GM12875 (cell line): ENCODE results near the gene TBX5.

Source experiments
- H3K4me3 ChIP-seq: one replicate; pipeline ENCODE4 v1.5.1; 2011; ENCODE audit warnings: low read depth, low read length, control low read depth
- CTCF ChIP-seq: IDR thresholded peaks from 2 replicates; pipeline ENCODE4 v1.5.1; 2011; ENCODE audit warnings: low read depth, mild to moderate bottlenecking, control low read depth, inconsistent platforms, low read length, moderate library complexity, borderline replicate concordance; ENCODE audit not compliant: insufficient read depth

TBX5 gene

GRCh38 chr12:114414866-114415524 lies 9.1 kb upstream of the TBX5 start:
- TF ChIP-seq CTCF = no peak
- H3K4me3 ChIP-seq = no peak overlapping the region

GRCh38 chr12:114414031-114414865 lies 8.3 kb upstream of the TBX5 start:
- H3K4me3 ChIP-seq = no peak overlapping the region
- TF ChIP-seq CTCF = no peak

GRCh38 chr12:114412825-114413749 lies 7.1 kb upstream of the TBX5 start:
- H3K4me3 ChIP-seq = no peak overlapping the region
- no peak for TF ChIP-seq CTCF

- H3K4me3 ChIP-seq = no peak overlapping the region
- TF ChIP-seq CTCF = no peak
These were observed 6.4 kb upstream of the TBX5 start for GRCh38 chr12:114412307-114412706.

- H3K4me3 ChIP-seq = no peak overlapping the region
- no peak for TF ChIP-seq CTCF
These were observed 5.3 kb upstream of the TBX5 start for GRCh38 chr12:114411071-114411837.

- no peak overlapping the region for H3K4me3 ChIP-seq
- no peak for TF ChIP-seq CTCF
These were observed 4.1 kb upstream of the TBX5 start for GRCh38 chr12:114409852-114410600.
